OCI-LY1 (cell line): ENCODE data around the gene KCNMA1.

Experiments used
- H2AFZ ChIP-seq: fragments of 200-600 bp; sonication (generic), shearing (Covaris generic); 2 replicates; pipeline ENCODE4 v1.6.0; 2014; ENCODE audit warnings: antibody characterized with exemption, mild to moderate bottlenecking, low read length
- H3F3A ChIP-seq: fragments of 200-600 bp; sonication (generic), shearing (Covaris generic); 2 replicates; pipeline ENCODE4 v1.6.0; 2014; ENCODE audit warnings: mild to moderate bottlenecking, antibody characterized with exemption, low read length, moderate library complexity; ENCODE audit not compliant: insufficient read depth
- H3K27ac ChIP-seq: fragments of 200-600 bp; sonication (generic); 2 replicates; pipeline ENCODE4 v1.5.1; 2014; ENCODE audit warnings: low read length, mixed run types, mild to moderate bottlenecking, low read depth; ENCODE audit not compliant: poor library complexity, severe bottlenecking
- H3K27me3 ChIP-seq: fragments of 200-600 bp; sonication (generic); 2 replicates; pipeline ENCODE4 v1.6.0; 2014; ENCODE audit warnings: antibody characterized with exemption, mild to moderate bottlenecking, low read length, moderate library complexity; ENCODE audit not compliant: insufficient read depth
- H3K36me3 ChIP-seq: fragments of 200-600 bp; sonication (generic); 2 replicates; pipeline ENCODE4 v1.6.1; 2014; ENCODE audit warnings: mild to moderate bottlenecking, antibody characterized with exemption, low read length, moderate library complexity, mixed read lengths; ENCODE audit not compliant: insufficient read depth
- H3K4me1 ChIP-seq: fragments of 200-600 bp; sonication (generic); 2 replicates; pipeline ENCODE4 v1.5.1; 2014; ENCODE audit warnings: mild to moderate bottlenecking, low read length, moderate library complexity; ENCODE audit not compliant: insufficient read depth, severe bottlenecking
- H3K4me2 ChIP-seq: fragments of 200-600 bp; sonication (generic), shearing (Covaris generic); 2 replicates; pipeline ENCODE4 v1.6.1; 2014; ENCODE audit warnings: low read length
- H3K4me3 ChIP-seq: fragments of 200-600 bp; sonication (generic); 2 replicates; pipeline ENCODE4 v1.5.1; 2014; ENCODE audit warnings: low read length, low read depth, mild to moderate bottlenecking, mixed read lengths; ENCODE audit not compliant: poor library complexity, severe bottlenecking
- H3K79me2 ChIP-seq: fragments of 200-600 bp; shearing (Covaris generic); 2 replicates; pipeline ENCODE4 v1.6.1; 2016; ENCODE audit warnings: mixed run types, low read length, mixed read lengths; ENCODE audit not compliant: insufficient read depth
- H3K9ac ChIP-seq: fragments of 200-600 bp; sonication (generic), shearing (Covaris generic); 2 replicates; pipeline ENCODE4 v1.6.1; 2014; ENCODE audit warnings: mild to moderate bottlenecking, low read length, mixed read lengths
- H3K9me2 ChIP-seq: fragments of 200-600 bp; sonication (generic), shearing (Covaris generic); 2 replicates; pipeline ENCODE4 v1.6.1; 2014; ENCODE audit warnings: low read depth, mild to moderate bottlenecking, low read length, mixed read lengths
- H3K9me3 ChIP-seq: fragments of 200-600 bp; shearing (Covaris generic); 2 replicates; pipeline ENCODE4 v1.6.1; 2014; ENCODE audit warnings: low read length, mixed read lengths
- H4K20me1 ChIP-seq: fragments of 200-600 bp; sonication (generic), shearing (Covaris generic); 2 replicates; pipeline ENCODE4 v1.6.0; 2016; ENCODE audit warnings: mild to moderate bottlenecking, low read length; ENCODE audit not compliant: insufficient read depth
- EZH2 ChIP-seq: fragments of 200-600 bp; sonication (generic), shearing (Covaris generic); IDR thresholded peaks from 2 replicates; pipeline ENCODE4 v1.8.0; 2017; ENCODE audit warnings: borderline replicate concordance, mixed run types, mild to moderate bottlenecking, antibody characterized with exemption, low read length, moderate library complexity, mixed read lengths
- TF ChIP-seq, protein P1 (sequence below): fragments of 200-600 bp; sonication (generic), shearing (Covaris generic); IDR thresholded peaks from 2 replicates; pipeline ENCODE4 v1.5.1; 2017; ENCODE audit warnings: mild to moderate bottlenecking, antibody characterized with exemption, low read length, moderate library complexity, mixed read lengths

Gene KCNMA1

DNA sequence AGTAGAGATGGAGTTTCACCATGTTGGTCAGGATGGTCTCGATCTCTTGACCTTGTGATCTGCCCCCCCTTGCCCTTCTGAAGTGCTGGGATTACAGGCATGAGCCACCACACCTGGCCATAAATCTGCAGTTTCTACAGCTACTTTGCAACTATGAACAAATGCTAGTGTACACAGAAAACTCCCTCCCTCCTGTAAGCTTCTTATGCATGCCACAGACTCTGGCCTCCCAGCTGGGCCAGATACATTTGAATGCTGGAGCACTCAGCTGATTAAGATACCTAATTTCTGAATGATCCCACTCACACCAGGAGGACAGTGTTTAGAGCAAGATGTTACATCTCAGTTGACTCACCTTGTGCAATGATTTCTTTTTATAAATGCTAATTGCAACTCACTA is 486.2 kb downstream of the KCNMA1 start:
- Histone ChIP-seq H3K4me3 (no peak overlapping the region), H3K79me2 (no peaks in the 10 kb centered on the region), H3K9me2 (no peaks in the 10 kb centered on the region), H3K9ac (no peak overlapping the region), H3K27me3 (no peaks in the 10 kb centered on the region), H3K36me3 (no peaks in the 10 kb centered on the region), H3K27ac (no peak overlapping the region), H2AFZ (no peak overlapping the region), H3K4me1 (no peaks in the 10 kb centered on the region), H4K20me1 (no peaks in the 10 kb centered on the region), H3K4me2 (no peak overlapping the region), H3F3A (no peaks in the 10 kb centered on the region), H3K9me3 (no peaks in the 10 kb centered on the region)
- no peak for TF ChIP-seq EZH2
- TF ChIP-seq, protein P1, sequence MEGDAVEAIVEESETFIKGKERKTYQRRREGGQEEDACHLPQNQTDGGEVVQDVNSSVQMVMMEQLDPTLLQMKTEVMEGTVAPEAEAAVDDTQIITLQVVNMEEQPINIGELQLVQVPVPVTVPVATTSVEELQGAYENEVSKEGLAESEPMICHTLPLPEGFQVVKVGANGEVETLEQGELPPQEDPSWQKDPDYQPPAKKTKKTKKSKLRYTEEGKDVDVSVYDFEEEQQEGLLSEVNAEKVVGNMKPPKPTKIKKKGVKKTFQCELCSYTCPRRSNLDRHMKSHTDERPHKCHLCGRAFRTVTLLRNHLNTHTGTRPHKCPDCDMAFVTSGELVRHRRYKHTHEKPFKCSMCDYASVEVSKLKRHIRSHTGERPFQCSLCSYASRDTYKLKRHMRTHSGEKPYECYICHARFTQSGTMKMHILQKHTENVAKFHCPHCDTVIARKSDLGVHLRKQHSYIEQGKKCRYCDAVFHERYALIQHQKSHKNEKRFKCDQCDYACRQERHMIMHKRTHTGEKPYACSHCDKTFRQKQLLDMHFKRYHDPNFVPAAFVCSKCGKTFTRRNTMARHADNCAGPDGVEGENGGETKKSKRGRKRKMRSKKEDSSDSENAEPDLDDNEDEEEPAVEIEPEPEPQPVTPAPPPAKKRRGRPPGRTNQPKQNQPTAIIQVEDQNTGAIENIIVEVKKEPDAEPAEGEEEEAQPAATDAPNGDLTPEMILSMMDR = no peak

- Histone ChIP-seq H3F3A (no peaks in the 10 kb centered on the region), H3K4me1 (no peaks in the 10 kb centered on the region), H3K9me3 (no peaks in the 10 kb centered on the region), H3K36me3 (no peaks in the 10 kb centered on the region), H3K9ac (no peak overlapping the region), H3K79me2 (no peaks in the 10 kb centered on the region), H4K20me1 (no peaks in the 10 kb centered on the region), H3K4me2 (no peak overlapping the region), H3K27ac (no peak overlapping the region), H3K27me3 (no peaks in the 10 kb centered on the region), H3K9me2 (no peaks in the 10 kb centered on the region), H2AFZ (no peak overlapping the region), H3K4me3 (no peak overlapping the region)
- no peak for TF ChIP-seq EZH2
- TF ChIP-seq, protein P1 = no peak
Measured at GRCh38 chr10:77149706-77150105, 487.9 kb downstream of the KCNMA1 start.

DNA sequence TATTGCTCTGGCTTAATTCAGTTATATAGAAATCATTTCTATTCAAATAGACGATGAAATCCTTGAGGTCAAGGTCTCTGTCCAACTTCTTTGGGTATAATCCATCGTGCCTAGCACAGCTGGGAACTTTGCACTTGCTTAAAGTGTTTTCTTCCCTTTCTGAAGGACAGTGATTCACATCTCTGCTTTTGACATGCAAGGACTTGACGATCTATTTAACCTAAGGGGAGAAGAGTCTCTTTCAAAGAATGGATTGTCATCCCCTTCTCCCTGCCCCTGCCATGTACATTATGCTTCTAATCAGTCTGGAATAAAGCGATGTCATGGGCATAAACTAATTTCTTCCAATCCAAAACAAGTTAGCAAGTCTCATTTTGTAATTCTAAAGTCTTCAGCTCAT is 488.6 kb downstream of the KCNMA1 start:
- no peak overlapping the region for H3K4me3 ChIP-seq
- TF ChIP-seq, protein P1 = no peak
- no peak for TF ChIP-seq EZH2
- no peaks in the 10 kb centered on the region for H3K27me3 ChIP-seq
- H4K20me1 ChIP-seq = no peaks in the 10 kb centered on the region
- H3K36me3 ChIP-seq = no peaks in the 10 kb centered on the region
- no peaks in the 10 kb centered on the region for H3K4me1 ChIP-seq
- H3K27ac ChIP-seq = no peak overlapping the region
- H3K9ac ChIP-seq = no peak overlapping the region
- no peaks in the 10 kb centered on the region for H3K79me2 ChIP-seq
- no peaks in the 10 kb centered on the region for H3K9me3 ChIP-seq
- H3K9me2 ChIP-seq = no peaks in the 10 kb centered on the region
- H3K4me2 ChIP-seq = no peak overlapping the region
- no peak overlapping the region for H2AFZ ChIP-seq
- H3F3A ChIP-seq = no peaks in the 10 kb centered on the region
